Right lobe of liver (tissue), 6 donors: ENCODE results near the gene GJB5. TPM values are rescaled to one million over a fixed set of nuclear protein-coding genes. Genes with fewer than 3 reads are reported as not detected.

Source experiments
- ATAC-seq, 4 donors: fragments of 200-7000 bp; cut with Tn5 transposase; one replicate each; pipeline ENCODE4 v1.9.1; 2020; ENCODE audit warnings: mild to moderate bottlenecking in 4 of 4, moderate library complexity in 4 of 4
- DNase-seq, 3 donors: peaks; one replicate each; pipeline ENCODE4 v3.0.0-alpha.2; 2020
- H3K27ac ChIP-seq, 3 donors: fragments of 200-600 bp; one replicate each; pipeline ENCODE4 v1.8.0; 2022
- H3K27me3 ChIP-seq, 2 donors: fragments of 200-600 bp; one replicate each; pipeline ENCODE4 v1.8.0; 2022
- H3K36me3 ChIP-seq, 4 donors: fragments of 200-600 bp; sonication (generic) in 1 of 4; one replicate each; pipeline versions ENCODE4 v1.5.1 to v1.8.0; 2017 to 2022; ENCODE audit warnings: control low read depth in 1 of 4
- H3K4me1 ChIP-seq, 4 donors: fragments of 200-600 bp; sonication (generic) in 1 of 4; one replicate each; pipeline versions ENCODE4 v1.5.1 to v1.8.0; 2017 to 2022; ENCODE audit warnings: control low read depth in 1 of 4
- H3K4me3 ChIP-seq, 3 donors: fragments of 200-600 bp; one replicate each; pipeline ENCODE4 v1.8.0; 2022
- H3K9me3 ChIP-seq, 4 donors: fragments of 200-600 bp; sonication (generic) in 1 of 4; one replicate each; pipeline versions ENCODE4 v1.5.1 to v1.8.0; 2017 to 2022; ENCODE audit warnings: control low read depth in 1 of 4
- POLR2A ChIP-seq: fragments of 450-650 bp; IDR thresholded peaks from one replicate; pipeline ENCODE4 v1.6.1; 2017; ENCODE audit warnings: antibody characterized with exemption, mild to moderate bottlenecking
- WGBS: methylation state at CpG from one replicate; pipeline ENCODE4 v1.1.6; 2018; ENCODE audit warnings: low coverage, low lambda C conversion rate; ENCODE audit not compliant: insufficient coverage; ENCODE audit errors: missing lambda C conversion rate; 5-methylcytosine and 5-hydroxymethylcytosine counted together
- intact Hi-C, 2 donors: fragments of 100-400 bp; cut with DNase I; formaldehyde crosslinking; loops; one replicate each; pipeline versions ENCODE4 v1.11.2 to v1.14.1; 2022
- total RNA-seq, 6 experiments: library from RNA; depleted of rRNA in 2 of 6; stranded (reverse); fragments of >200 nt in 2 of 6; fragmentation: NEBNext Ultra II Directional in 3 of 6; extraction: Animal tissue kit (Norgen Biotek cat#: 25700) in 3 of 6; gene quantifications; one replicate each; pipeline versions ENCODE4 v1.1.0 to v1.2.4, GENCODE V29; 2016 to 2023
- TF ChIP-seq, protein P1 (sequence below), 4 donors: fragments of 200-600 bp in 3 of 4; fragments of 450-650 bp in 1 of 4; IDR thresholded peaks; one replicate each; pipeline versions ENCODE4 v1.5.1 to v1.8.0; 2016 to 2022; ENCODE audit warnings: antibody characterized with exemption in 4 of 4, mild to moderate bottlenecking in 2 of 4
- donor health status: DM: no; HTN: yes; CAD: no.
- donor health status: DM: no; HTN: no; CAD: no.
- donor health status: DM: no; HTN: no; CAD: no.
- donor health status: DM: no; HTN: yes; CAD: no.
- donor health status: DM: no; HTN: yes; CAD: no.

Gene GJB5
- total RNA-seq, 6 experiments from 2014 or later: not detected

DNA sequence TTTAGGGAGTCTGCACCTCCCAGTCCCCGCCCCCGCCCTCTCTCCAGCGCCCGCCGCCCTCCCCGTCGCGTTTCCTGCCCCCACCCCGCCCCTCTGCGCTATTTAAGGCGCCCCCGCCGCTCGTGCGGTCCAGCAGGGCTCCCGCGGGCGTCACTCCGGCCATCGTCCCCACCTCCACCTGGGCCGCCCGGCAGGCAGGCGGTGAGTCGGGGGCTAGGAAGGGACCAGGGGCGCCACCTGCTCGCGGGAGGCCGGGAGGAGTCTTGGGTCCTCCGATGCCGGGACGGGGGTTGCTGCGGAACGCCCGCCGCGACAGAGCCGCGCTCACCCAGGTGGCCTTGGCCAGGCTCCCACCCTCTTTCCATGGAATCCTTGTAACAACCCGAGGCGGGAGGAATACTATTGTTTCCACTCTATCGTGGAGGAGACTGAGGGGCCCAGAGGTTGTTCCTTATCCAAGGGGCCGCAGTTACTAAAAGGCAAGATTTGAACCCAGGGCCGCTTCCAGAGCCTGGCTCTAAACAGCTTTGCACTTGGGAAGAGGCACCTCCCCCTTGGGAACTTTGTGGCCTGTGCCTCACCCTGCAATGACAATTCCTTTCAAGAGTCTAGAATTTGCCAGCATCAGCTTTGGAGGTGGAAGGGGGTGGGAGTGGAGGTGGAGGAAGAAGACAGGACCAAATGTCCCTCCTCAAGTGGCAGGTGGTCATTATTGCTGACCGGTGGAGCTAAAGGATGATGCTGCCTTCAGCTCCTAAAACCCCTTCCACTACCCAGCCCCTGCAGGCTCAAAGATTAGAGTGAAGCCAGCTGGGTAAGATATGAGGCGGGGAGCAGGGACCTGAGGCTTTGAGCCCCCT is 38.3 kb downstream of the GJB5 start, which contains the start of gene GJA4:
Gene GJA4, plus strand, starts transcription at position 132 of the 860 bp plus-strand sequence. CDS start 1,215 bp downstream, outside the sequence.
- peak within 1 kb of the TSS; percentile 56 to 72 (median 64) for H3K27ac ChIP-seq
- peaks cover 0 to 4% (median 0%) of the 10 kb centered on the region in 4 donors for H3K36me3 ChIP-seq
- WGBS: 8% methylated on average over 10 of the region's 45 CpGs
- intact Hi-C loops: loop anchor here in 1 of 2 donors (5.0 kb wide), 1 partner anchor 44 kb away; no protein-coding TSS in a partner anchor
- H3K4me1 ChIP-seq: no peaks in the 10 kb centered on the region
- no peaks in the 10 kb centered on the region for H3K27me3 ChIP-seq
- H3K4me3 ChIP-seq: peak within 1 kb of the TSS; percentile 33 to 42 (median 39)
- ATAC-seq (peak; percentile 18 to 43 (median 26)), DNase-seq (peak in 1 of 3 donors; percentile 50)
- TF ChIP-seq POLR2A: no peak
- TF ChIP-seq, protein P1, sequence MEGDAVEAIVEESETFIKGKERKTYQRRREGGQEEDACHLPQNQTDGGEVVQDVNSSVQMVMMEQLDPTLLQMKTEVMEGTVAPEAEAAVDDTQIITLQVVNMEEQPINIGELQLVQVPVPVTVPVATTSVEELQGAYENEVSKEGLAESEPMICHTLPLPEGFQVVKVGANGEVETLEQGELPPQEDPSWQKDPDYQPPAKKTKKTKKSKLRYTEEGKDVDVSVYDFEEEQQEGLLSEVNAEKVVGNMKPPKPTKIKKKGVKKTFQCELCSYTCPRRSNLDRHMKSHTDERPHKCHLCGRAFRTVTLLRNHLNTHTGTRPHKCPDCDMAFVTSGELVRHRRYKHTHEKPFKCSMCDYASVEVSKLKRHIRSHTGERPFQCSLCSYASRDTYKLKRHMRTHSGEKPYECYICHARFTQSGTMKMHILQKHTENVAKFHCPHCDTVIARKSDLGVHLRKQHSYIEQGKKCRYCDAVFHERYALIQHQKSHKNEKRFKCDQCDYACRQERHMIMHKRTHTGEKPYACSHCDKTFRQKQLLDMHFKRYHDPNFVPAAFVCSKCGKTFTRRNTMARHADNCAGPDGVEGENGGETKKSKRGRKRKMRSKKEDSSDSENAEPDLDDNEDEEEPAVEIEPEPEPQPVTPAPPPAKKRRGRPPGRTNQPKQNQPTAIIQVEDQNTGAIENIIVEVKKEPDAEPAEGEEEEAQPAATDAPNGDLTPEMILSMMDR (IDR thresholded peaks at IDR 0.05): no peak
- H3K9me3 ChIP-seq: no peaks in the 10 kb centered on the region

DNA sequence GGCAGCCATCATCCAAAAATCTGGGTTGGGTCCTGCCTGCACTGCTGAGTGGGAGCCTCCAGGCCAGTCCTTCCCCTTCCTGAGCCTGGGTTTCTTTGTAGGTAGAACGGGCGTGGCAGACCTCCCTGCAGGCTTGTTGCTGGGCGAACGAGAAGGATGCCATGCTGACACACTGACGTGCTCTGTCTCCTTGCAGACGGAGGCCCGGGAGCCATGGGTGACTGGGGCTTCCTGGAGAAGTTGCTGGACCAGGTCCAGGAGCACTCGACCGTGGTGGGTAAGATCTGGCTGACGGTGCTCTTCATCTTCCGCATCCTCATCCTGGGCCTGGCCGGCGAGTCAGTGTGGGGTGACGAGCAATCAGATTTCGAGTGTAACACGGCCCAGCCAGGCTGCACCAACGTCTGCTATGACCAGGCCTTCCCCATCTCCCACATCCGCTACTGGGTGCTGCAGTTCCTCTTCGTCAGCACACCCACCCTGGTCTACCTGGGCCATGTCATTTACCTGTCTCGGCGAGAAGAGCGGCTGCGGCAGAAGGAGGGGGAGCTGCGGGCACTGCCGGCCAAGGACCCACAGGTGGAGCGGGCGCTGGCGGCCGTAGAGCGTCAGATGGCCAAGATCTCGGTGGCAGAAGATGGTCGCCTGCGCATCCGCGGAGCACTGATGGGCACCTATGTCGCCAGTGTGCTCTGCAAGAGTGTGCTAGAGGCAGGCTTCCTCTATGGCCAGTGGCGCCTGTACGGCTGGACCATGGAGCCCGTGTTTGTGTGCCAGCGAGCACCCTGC is 39.3 kb downstream of the GJB5 start:
- TF ChIP-seq, protein P1 (IDR thresholded peaks at IDR 0.05): no peak
- TF ChIP-seq POLR2A: no peak
- intact Hi-C loops: loop anchor here in 1 of 2 donors (5.0 kb wide), 1 partner anchor 43 kb away; no protein-coding TSS in a partner anchor
- peak in 1 of 4 donors; percentile 18 for ATAC-seq
- H3K36me3 ChIP-seq: peaks cover 0 to 4% (median 0%) of the 10 kb centered on the region in 4 donors
- peak overlapping the region; percentile 33 to 42 (median 39) for H3K4me3 ChIP-seq
- H3K9me3 ChIP-seq: no peaks in the 10 kb centered on the region
- H3K4me1 ChIP-seq: no peaks in the 10 kb centered on the region
- H3K27ac ChIP-seq: peak overlapping the region in 1 of 3 donors; percentile 64
- H3K27me3 ChIP-seq: no peaks in the 10 kb centered on the region
- 71% methylated on average over 8 of the region's 40 CpGs for WGBS
- no peak for DNase-seq

DNA sequence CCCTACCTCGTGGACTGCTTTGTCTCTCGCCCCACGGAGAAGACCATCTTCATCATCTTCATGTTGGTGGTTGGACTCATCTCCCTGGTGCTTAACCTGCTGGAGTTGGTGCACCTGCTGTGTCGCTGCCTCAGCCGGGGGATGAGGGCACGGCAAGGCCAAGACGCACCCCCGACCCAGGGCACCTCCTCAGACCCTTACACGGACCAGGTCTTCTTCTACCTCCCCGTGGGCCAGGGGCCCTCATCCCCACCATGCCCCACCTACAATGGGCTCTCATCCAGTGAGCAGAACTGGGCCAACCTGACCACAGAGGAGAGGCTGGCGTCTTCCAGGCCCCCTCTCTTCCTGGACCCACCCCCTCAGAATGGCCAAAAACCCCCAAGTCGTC is 39.9 kb downstream of the GJB5 start:
- Histone ChIP-seq H3K4me1 (no peaks in the 10 kb centered on the region), H3K27me3 (no peaks in the 10 kb centered on the region), H3K4me3 (peak overlapping the region in 2 of 3 donors; percentile 7 to 42), H3K27ac (peak overlapping the region in 1 of 3 donors; percentile 64), H3K9me3 (no peaks in the 10 kb centered on the region), H3K36me3 (peaks cover 0 to 4% (median 0%) of the 10 kb centered on the region in 4 donors)
- DNase-seq (no peak), ATAC-seq (no peak)
- TF ChIP-seq, protein P1 (IDR thresholded peaks at IDR 0.05): no peak
- no peak for TF ChIP-seq POLR2A
- WGBS: 83% methylated on average over 1 of the region's 12 CpGs
- intact Hi-C loops: loop anchor here in 1 of 2 donors (5.0 kb wide), 1 partner anchor 43 kb away; no protein-coding TSS in a partner anchor

DNA sequence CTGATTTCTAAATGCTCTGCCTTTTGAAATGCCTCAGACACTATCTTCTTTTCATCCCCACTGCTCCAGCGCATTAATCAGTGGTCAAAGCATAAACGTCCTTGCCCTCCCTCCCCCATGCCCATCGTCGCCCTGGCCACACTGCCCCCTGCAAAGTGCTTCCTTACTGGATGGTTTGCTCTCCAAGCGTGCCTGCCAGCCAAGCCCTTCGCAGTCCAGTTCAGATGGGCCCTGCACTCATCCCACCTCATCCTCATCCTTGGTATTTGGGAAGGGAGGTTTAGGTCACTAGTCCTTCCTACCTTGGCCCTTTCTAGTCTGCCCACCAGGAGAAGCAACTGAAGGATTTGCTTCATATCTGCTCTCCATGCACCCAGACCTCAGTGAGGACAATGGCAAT is 41.1 kb downstream of the GJB5 start:
- H3K4me3 ChIP-seq: peak overlapping the region in 1 of 3 donors; percentile 7
- H3K27me3 ChIP-seq: no peaks in the 10 kb centered on the region
- no peaks in the 10 kb centered on the region for H3K4me1 ChIP-seq
- DNase-seq: no peak
- no peak overlapping the region for H3K27ac ChIP-seq
- WGBS: 65% methylated on average over 6 of the region's 6 CpGs
- H3K36me3 ChIP-seq: peaks cover 0 to 4% (median 0%) of the 10 kb centered on the region in 4 donors
- no peaks in the 10 kb centered on the region for H3K9me3 ChIP-seq
- intact Hi-C loops: no loop called here
- TF ChIP-seq POLR2A: no peak
- TF ChIP-seq, protein P1 (IDR thresholded peaks at IDR 0.05): no peak
- no peak for ATAC-seq
